ENCODE data around the gene TIMM10. TPM values are rescaled to one million over a fixed set of nuclear protein-coding genes. Genes with fewer than 3 reads are reported as not detected.
A peak's percentile ranks its signal among the peaks of the same experiment; 100 is the strongest.

TIMM10 gene
- total RNA-seq, 1 donor from 2014 or later, result 39.9 TPM

DNA sequence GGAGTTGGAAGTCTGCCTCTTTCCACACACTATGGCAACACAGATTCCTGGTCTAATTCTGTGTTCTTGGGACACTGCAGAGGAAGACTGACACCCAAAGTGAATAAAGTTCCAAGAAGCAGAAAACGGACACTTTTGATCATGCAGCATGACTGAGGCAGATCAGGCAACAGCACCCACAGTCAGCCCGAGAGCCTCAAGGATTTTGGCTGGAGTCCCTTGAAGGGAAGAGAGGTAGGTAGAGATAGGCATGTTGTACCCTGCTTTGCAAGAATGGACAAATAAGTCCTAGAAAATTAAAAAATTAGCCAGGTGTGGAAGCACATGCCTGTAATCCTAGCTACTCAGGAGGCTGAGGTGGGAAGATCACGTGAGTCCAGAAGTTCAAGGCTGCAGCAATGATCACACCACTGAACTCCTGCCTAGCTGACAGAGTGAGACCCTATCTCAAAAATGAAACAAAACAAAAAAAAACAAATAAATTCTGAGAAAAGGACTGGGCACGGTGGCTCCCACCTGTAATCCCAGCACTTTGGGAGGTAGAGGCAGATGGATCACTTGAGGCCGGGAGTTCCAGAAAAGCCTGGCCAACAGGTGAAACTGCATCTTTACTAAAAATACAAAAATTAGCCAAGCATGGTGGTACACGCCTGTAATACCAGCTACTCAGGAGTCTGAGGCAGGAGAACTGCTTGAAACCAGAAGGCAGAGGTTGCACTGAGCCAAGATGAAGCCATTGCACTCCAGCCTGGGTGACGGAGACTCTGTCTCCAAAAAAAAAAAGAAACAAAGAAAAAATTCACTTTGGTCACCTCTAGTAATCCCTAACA, 22.0 kb downstream of the TIMM10 start:
- FAIRE-seq, result no peak
- DNase-seq (ENCODE audit: low spot score in 2 of 2), result no peak

- DNase-seq (ENCODE audit: low spot score in 2 of 2) (no peak), FAIRE-seq (no peak)
Observed at GRCh38 chr11:57506522-57506921, 24.0 kb downstream of the TIMM10 start.

DNA sequence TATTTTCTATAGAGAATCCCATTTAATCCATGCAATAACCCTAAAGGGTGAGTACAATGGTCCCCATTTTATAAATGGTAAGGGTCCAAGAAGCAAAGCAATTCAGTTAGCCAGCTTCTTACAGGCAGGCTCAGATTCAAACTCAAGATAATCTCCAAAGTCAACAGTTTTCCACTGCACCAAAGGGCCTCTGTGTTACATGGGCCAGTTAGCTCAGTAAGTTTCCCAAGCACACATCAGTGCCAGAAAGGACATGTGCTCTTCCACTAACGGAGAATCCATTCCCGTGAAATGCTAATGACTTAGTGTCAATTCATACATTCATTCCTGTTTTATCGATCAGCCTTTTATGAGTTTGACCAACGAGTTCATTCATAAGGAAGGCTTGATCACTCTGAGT, 26.0 kb downstream of the TIMM10 start:
- DNase-seq (ENCODE audit: low spot score in 2 of 2) (no peak), FAIRE-seq (no peak)

- DNase-seq (ENCODE audit: low spot score in 2 of 2) (no peak), FAIRE-seq (no peak)
Observed at GRCh38 chr11:57502870-57503269, 27.7 kb downstream of the TIMM10 start.

- no peak for FAIRE-seq
- no peak for DNase-seq (ENCODE audit: low spot score in 2 of 2)
Observed at GRCh38 chr11:57502376-57502775, 28.2 kb downstream of the TIMM10 start.

DNA sequence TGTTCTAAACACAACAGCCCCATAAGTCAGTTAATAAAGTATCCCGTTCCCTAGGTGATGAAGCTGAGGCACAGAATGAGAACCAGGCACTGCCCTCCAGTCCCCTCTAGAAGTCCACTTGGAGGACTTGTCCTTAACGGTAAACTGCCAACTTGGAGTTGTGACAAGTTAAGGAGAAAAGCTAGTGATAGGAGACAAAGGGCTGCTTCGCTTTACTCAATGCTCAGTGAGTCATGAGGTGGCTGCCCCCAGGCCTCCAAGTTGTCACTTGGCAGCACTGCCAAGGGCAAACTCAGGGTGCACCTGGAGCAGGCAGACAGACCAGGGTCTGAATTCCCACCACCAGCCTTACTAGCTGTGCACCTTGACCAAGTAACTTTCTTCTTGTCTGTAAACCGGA, 28.6 kb downstream of the TIMM10 start:
- DNase-seq (ENCODE audit: low spot score in 2 of 2) (no peak), FAIRE-seq (no peak)

DNA sequence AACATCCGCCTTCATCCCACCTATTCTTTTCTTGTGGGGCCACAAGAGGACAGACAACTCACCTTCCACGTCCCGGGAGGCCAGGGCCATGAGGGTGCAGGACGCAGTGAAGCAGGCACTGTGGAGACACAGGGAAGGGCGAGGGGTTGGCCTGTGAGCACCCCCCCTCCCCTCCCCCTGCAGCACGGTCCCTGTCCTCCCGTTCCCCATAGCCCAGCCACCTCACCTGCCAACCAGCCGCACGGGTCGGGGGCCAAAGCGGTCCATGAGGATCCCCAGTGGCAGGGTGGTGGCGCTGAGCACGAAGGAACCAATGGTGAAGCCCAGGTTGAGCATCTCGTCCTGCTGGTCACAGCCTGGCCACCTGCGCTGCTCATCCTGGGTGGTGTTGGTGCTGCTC, 29.6 kb downstream of the TIMM10 start:
- no peak for DNase-seq (ENCODE audit: low spot score in 2 of 2)
- FAIRE-seq, result no peak

DNA sequence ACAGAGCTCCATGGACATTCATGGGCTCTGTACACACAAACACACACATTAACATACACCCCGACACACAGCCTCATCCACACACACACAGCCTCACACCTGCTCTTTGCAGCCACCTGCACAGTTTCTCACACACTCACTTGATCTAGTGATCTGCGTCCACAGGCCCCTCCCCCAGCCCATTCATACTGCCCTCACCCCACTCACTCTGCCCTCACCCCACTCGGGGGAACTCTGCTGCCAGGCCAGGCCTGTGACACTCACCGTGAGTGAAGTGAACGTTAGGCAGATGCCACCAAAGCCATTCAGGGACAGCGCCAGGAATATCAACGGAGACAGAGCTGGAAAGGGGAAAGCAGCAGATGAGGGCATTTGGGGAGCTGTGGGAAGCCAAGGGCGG, 30.0 kb downstream of the TIMM10 start:
- DNase-seq (ENCODE audit: low spot score in 2 of 2) (no peak), FAIRE-seq (no peak)

GRCh38 chr11:57499983-57500461, 30.5 kb downstream of the TIMM10 start:
- FAIRE-seq (no peak), DNase-seq (ENCODE audit: low spot score in 2 of 2) (no peak)

DNA sequence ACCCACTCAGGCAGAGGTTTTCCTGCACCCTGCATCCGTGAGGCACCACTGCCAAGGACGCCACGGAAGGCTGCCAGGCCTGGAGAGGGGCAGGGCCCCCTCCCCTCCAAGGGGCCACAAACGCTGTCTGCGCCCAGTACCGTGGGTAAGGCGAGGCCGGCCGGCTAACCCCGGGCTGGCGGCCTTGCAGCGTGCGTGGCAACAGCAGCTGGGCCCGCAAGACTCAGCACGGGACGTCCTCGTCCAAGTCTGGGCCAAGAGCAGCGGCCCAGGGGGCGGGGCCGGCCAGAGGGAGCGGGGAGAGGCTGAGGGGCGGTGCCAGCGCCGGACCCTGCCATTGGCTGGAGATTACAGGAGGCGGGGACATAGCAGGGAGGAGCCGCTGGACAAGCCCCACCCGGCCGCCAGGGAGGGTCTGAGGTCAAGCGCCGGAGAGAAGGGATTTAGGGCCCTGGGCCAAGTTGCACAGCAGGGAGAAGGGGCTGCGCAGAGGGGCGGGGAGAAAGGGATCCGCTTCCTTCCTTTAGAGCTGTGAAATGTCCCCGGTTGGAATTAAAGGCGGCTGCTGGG, 31.1 kb downstream of the TIMM10 start:
- DNase-seq (ENCODE audit: low spot score in 2 of 2) (peak; percentile 92 to 99), FAIRE-seq (no peak)

GRCh38 chr11:57498540-57498939, 32.0 kb downstream of the TIMM10 start:
- FAIRE-seq, result no peak
- DNase-seq (ENCODE audit: low spot score in 2 of 2), result no peak

GRCh38 chr11:57497303-57498247, 33.0 kb downstream of the TIMM10 start:
- no peak for DNase-seq (ENCODE audit: low spot score in 2 of 2)
- FAIRE-seq, result no peak

DNA sequence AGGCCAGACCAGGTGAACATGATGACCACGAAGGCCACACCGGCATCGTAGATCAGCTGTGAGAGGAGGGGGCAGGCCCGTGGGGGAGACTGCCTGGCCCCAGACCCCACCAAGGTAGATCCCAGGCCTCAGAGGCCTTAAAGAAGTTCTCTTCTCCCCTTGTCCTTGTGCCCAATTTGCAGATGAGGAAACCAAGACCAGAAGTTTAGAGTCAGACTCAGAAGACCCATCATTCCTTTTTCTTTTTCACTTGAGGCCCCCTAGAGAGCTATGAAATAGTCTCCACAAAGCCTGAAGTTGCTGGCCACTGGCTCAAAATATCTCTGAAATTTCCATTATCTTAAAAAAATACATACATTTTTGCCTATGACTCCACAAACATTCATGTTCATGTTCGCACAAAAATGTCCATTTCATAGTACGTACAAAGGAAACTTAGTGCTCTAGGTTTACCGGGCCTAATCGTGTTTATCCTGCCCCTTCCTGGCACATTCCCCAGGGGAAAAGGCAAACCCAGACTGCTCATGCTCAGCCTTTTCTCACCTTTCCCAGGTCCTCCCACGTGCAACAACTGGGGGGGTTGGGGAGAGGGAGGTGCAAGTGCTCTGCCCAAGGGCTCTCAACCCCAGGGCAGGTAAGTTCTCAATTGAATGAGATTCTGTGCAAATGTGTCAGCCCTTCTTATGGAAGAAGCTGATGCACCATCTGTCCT, 34.3 kb downstream of the TIMM10 start:
- no peak for DNase-seq (ENCODE audit: low spot score in 2 of 2)
- FAIRE-seq, result no peak

- FAIRE-seq, result no peak
- DNase-seq (ENCODE audit: low spot score in 2 of 2), result no peak
Observed at GRCh38 chr11:57493507-57494503, 36.7 kb downstream of the TIMM10 start.

GRCh38 chr11:57491371-57492061, 39.0 kb downstream of the TIMM10 start:
- FAIRE-seq (no peak), DNase-seq (ENCODE audit: low spot score in 2 of 2) (no peak)

- FAIRE-seq, result no peak
Observed at GRCh38 chr11:57490456-57491248, 39.9 kb downstream of the TIMM10 start.

GRCh38 chr11:57487920-57488659, 42.5 kb downstream of the TIMM10 start:
- DNase-seq (ENCODE audit: low spot score in 2 of 2) (no peak), FAIRE-seq (no peak)

More at GRCh38 chr11:57490456-57491248, 39.9 kb downstream of the TIMM10 start:
- no peak for DNase-seq (ENCODE audit: low spot score in 2 of 2)

Data from frontal cortex (tissue), 4 donors.